GM18520 (cell line): ENCODE measurements around the gene CRYGN.

Experiments used
- ATAC-seq: cut with Tn5 transposase; IDR thresholded peaks from one replicate; pipeline ENCODE4 v1.9.1; 2021; ENCODE audit not compliant: unreplicated experiment

The CRYGN gene

GRCh38 chr7:151460474-151460855, 20.5 kb upstream of the CRYGN start:
- ATAC-seq, result no peak

- ATAC-seq, result no peak
Measured at GRCh38 chr7:151459726-151460473, 20.0 kb upstream of the CRYGN start.

GRCh38 chr7:151457534-151457933, 17.6 kb upstream of the CRYGN start:
- no peak for ATAC-seq

GRCh38 chr7:151456782-151457181, 16.8 kb upstream of the CRYGN start:
- no peak for ATAC-seq

GRCh38 chr7:151456276-151456675, 16.3 kb upstream of the CRYGN start:
- ATAC-seq, result no peak

- ATAC-seq, result no peak
Measured at GRCh38 chr7:151455690-151456089, 15.7 kb upstream of the CRYGN start.

- no peak for ATAC-seq
Measured at GRCh38 chr7:151454932-151455530, 15.1 kb upstream of the CRYGN start.

- ATAC-seq, result no peak
Measured at GRCh38 chr7:151454305-151454704, 14.4 kb upstream of the CRYGN start.

GRCh38 chr7:151453326-151453791, 13.4 kb upstream of the CRYGN start:
- ATAC-seq, result no peak

- ATAC-seq, result no peak
Measured at GRCh38 chr7:151452680-151453325, 12.9 kb upstream of the CRYGN start.

- ATAC-seq, result no peak
Measured at GRCh38 chr7:151451626-151452571, 12.0 kb upstream of the CRYGN start.

- no peak for ATAC-seq
Measured at GRCh38 chr7:151451156-151451555, 11.2 kb upstream of the CRYGN start.

- ATAC-seq, result no peak
Measured at GRCh38 chr7:151449990-151450389, 10.0 kb upstream of the CRYGN start.

GRCh38 chr7:151448261-151449252, 8.6 kb upstream of the CRYGN start:
- no peak for ATAC-seq

- ATAC-seq, result no peak
Measured at GRCh38 chr7:151447901-151448260, 7.9 kb upstream of the CRYGN start.

GRCh38 chr7:151447312-151447711, 7.4 kb upstream of the CRYGN start:
- ATAC-seq, result no peak

GRCh38 chr7:151446412-151446811, 6.5 kb upstream of the CRYGN start:
- no peak for ATAC-seq

- no peak for ATAC-seq
Measured at GRCh38 chr7:151444632-151445031, 4.7 kb upstream of the CRYGN start.

GRCh38 chr7:151442776-151443496, 3.0 kb upstream of the CRYGN start:
- no peak for ATAC-seq
